Measurements from ENCODE around the gene SQSTM1.

Gene SQSTM1

GRCh38 chr5:179882338-179882737 is 61.6 kb downstream of the SQSTM1 start:
- Histone ChIP-seq H3K9ac (ENCODE audit: low read depth, low read length) (no peak overlapping the region), H3K27ac (ENCODE audit: low read length) (no peak overlapping the region), H3K9me3 (ENCODE audit: insufficient read depth, low read depth, low read length) (peaks cover 28% of the 10 kb centered on the region), H3K4me3 (ENCODE audit: low read length) (no peak overlapping the region), H3K36me3 (ENCODE audit: insufficient read depth, low read depth, low read length) (peaks cover 46% of the 10 kb centered on the region), H3K27me3 (ENCODE audit: insufficient read depth, low read length) (no peaks in the 10 kb centered on the region), H3K4me1 (ENCODE audit: insufficient read depth, low read length) (no peaks in the 10 kb centered on the region)

GRCh38 chr5:179883163-179883562 is 62.5 kb downstream of the SQSTM1 start:
- Histone ChIP-seq H3K27ac (ENCODE audit: low read length) (no peak overlapping the region), H3K36me3 (ENCODE audit: insufficient read depth, low read depth, low read length) (peaks cover 48% of the 10 kb centered on the region), H3K4me1 (ENCODE audit: insufficient read depth, low read length) (no peaks in the 10 kb centered on the region), H3K9me3 (ENCODE audit: insufficient read depth, low read depth, low read length) (peaks cover 28% of the 10 kb centered on the region), H3K9ac (ENCODE audit: low read depth, low read length) (no peak overlapping the region), H3K4me3 (ENCODE audit: low read length) (no peak overlapping the region), H3K27me3 (ENCODE audit: insufficient read depth, low read length) (no peaks in the 10 kb centered on the region)

DNA sequence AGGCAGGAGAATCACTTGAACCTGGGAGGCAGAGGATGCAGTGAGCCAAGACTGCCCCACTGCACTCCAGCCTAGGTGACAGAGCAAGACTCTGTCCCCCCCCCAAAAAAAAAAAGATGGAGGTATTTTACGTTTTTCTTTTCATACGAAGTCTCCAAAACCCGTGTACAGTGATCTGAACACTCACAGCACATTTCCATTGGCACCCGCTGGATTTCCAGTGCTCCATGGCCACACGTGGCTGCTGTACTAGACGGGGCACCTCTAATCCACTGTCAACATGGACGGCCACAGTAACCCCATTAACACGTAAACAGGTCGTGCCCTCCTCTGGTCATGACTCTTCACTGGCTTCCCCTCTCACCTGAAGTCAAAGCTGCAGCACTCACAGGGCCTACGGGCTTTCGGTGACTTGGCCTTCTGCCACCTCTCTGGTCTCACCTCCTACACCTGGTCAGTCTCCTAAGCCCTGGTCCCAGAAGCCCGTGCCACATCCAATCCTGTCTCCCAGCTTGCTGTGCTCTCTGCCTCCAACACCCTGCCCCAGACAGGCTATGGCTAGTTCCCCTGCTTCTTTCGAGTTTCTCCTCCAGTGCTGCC is 64.9 kb downstream of the SQSTM1 start:
- Histone ChIP-seq H3K9me3 (ENCODE audit: insufficient read depth, low read depth, low read length) (peaks cover 28% of the 10 kb centered on the region), H3K9ac (ENCODE audit: low read depth, low read length) (no peak overlapping the region), H3K4me1 (ENCODE audit: insufficient read depth, low read length) (no peaks in the 10 kb centered on the region), H3K27ac (ENCODE audit: low read length) (no peak overlapping the region), H3K36me3 (ENCODE audit: insufficient read depth, low read depth, low read length) (peaks cover 64% of the 10 kb centered on the region), H3K27me3 (ENCODE audit: insufficient read depth, low read length) (no peaks in the 10 kb centered on the region), H3K4me3 (ENCODE audit: low read length) (no peak overlapping the region)

DNA sequence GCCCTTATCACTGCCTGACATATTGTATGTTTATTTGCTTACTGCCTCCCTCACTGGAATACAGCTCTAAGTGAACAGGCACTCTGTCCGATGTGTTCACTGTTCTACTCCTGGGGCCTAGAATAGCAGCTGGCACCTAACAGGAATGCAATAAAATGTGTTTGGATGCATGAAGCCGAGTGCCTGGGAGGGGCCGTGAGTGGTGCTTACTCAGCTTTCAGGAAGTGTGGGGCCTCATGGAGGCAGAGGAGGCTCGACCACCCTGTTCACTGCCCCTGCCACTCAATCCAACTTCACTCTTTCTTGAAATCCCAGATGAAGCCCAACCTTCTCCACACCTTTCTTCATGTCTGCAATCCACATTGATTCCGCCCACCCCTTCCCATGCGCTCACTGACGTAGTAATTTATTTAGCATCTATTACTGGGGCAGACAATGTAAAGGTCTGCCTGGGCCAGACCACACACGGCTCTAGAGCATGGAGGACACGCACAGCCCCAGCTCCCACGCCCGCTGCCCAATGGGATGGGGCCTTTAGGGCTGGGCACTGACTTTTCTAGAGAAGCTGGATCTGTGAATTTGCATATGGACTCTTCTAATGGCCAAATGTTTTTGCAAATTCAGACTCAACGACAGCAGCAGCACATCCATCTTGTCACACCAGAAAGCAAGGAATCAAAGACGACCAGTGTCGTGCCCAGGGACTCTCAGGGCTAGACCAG is 65.6 kb downstream of the SQSTM1 start:
- no peaks in the 10 kb centered on the region for H3K27me3 ChIP-seq (ENCODE audit: insufficient read depth, low read length)
- no peak overlapping the region for H3K9ac ChIP-seq (ENCODE audit: low read depth, low read length)
- H3K4me3 ChIP-seq (ENCODE audit: low read length), result no peak overlapping the region
- H3K9me3 ChIP-seq (ENCODE audit: insufficient read depth, low read depth, low read length), result peaks cover 28% of the 10 kb centered on the region
- peaks cover 72% of the 10 kb centered on the region for H3K36me3 ChIP-seq (ENCODE audit: insufficient read depth, low read depth, low read length)
- H3K27ac ChIP-seq (ENCODE audit: low read length), result no peak overlapping the region
- H3K4me1 ChIP-seq (ENCODE audit: insufficient read depth, low read length), result no peaks in the 10 kb centered on the region

DNA sequence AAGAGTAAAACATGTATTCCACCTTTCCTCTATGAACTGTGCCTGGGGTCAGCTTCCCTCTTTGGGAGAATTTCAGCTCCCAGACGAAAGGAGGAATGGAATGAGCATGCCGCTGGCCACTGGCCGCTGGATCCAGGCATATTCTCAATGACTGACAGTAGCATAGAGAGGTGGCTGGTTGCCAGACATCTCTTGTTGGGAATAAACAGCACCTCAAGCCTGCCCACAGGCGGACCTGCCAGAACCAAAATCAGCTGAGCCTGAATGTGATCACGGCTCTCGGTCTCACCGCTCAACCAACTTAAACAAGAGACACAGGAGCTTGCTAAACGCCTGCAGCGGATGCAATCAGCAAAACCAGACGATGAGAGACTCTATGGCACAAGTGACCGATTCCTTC is 66.4 kb downstream of the SQSTM1 start:
- Histone ChIP-seq H3K9me3 (ENCODE audit: insufficient read depth, low read depth, low read length) (peaks cover 28% of the 10 kb centered on the region), H3K36me3 (ENCODE audit: insufficient read depth, low read depth, low read length) (peaks cover 79% of the 10 kb centered on the region), H3K4me1 (ENCODE audit: insufficient read depth, low read length) (no peaks in the 10 kb centered on the region), H3K27me3 (ENCODE audit: insufficient read depth, low read length) (no peaks in the 10 kb centered on the region), H3K27ac (ENCODE audit: low read length) (no peak overlapping the region), H3K9ac (ENCODE audit: low read depth, low read length) (no peak overlapping the region), H3K4me3 (ENCODE audit: low read length) (no peak overlapping the region)
